ENCODE measurements around the gene TPPP3.

The TPPP3 gene

DNA sequence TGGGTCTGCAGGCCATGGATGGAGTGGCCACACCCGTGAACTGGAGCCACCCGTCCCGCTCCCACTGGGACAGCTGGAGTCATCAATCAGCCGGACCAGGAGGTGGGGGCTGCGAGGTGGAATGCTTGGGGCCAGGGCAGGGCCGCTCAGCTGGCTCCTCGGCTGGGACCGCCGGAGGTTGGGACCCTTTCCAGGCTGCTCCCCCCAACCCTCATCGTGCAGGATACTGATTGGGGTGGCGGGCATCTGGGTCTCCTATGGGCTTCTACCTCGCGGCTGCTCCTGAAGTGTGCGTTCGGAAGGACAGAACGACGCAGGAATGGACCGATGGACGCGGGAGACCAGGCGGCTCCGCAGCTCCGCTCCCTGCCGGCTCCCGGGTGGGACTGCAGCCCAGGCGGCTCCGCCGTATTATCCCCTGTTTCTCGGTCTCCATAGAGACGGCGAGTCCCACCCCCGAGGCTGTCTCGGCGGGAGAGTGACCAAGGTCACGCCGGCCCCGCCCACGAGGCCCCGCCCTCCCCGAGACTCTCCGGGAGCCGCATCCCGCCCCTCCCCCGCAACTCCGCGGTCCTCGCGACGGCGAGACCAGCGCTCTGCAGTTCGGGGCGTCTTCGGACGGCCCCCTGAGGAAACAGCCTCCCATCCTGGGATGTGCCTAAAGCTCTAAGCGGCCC is at the start of gene TPPP3:
TPPP3 (minus strand) TSS at position 388 of the 677 bp plus-strand sequence. CDS start 2,387 bp downstream, outside the sequence.
- H3K4me2 ChIP-seq (ENCODE audit: low read length), result no peak within 1 kb of the TSS
- H3K9ac ChIP-seq (ENCODE audit: low read length), result no peak within 1 kb of the TSS
- H3F3A ChIP-seq (ENCODE audit: insufficient read depth, low read length), result no peaks in the 10 kb centered on the region
- H2AFZ ChIP-seq (ENCODE audit: low read length), result no peak within 1 kb of the TSS
- no peaks in the 10 kb centered on the region for H3K9me2 ChIP-seq (ENCODE audit: low read depth, low read length)
- H3K79me2 ChIP-seq (ENCODE audit: insufficient read depth, low read length), result no peaks in the 10 kb centered on the region
- H4K20me1 ChIP-seq (ENCODE audit: insufficient read depth, low read length), result no peaks in the 10 kb centered on the region
- TF ChIP-seq, protein P1, sequence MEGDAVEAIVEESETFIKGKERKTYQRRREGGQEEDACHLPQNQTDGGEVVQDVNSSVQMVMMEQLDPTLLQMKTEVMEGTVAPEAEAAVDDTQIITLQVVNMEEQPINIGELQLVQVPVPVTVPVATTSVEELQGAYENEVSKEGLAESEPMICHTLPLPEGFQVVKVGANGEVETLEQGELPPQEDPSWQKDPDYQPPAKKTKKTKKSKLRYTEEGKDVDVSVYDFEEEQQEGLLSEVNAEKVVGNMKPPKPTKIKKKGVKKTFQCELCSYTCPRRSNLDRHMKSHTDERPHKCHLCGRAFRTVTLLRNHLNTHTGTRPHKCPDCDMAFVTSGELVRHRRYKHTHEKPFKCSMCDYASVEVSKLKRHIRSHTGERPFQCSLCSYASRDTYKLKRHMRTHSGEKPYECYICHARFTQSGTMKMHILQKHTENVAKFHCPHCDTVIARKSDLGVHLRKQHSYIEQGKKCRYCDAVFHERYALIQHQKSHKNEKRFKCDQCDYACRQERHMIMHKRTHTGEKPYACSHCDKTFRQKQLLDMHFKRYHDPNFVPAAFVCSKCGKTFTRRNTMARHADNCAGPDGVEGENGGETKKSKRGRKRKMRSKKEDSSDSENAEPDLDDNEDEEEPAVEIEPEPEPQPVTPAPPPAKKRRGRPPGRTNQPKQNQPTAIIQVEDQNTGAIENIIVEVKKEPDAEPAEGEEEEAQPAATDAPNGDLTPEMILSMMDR (IDR thresholded peaks at IDR 0.05; ENCODE audit: low read length), result no peak
- no peak for TF ChIP-seq EZH2 (IDR thresholded peaks at IDR 0.05; ENCODE audit: borderline replicate concordance, low read length)
- H3K27me3 ChIP-seq (ENCODE audit: insufficient read depth, low read length), result no peaks in the 10 kb centered on the region
- H3K9me3 ChIP-seq (ENCODE audit: low read length), result no peaks in the 10 kb centered on the region
- H3K4me1 ChIP-seq (ENCODE audit: insufficient read depth, low read length, severe bottlenecking), result no peaks in the 10 kb centered on the region
- no peaks in the 10 kb centered on the region for H3K36me3 ChIP-seq (ENCODE audit: insufficient read depth, low read length)
- no peak within 1 kb of the TSS for H3K4me3 ChIP-seq (ENCODE audit: low read depth, low read length, poor library complexity, severe bottlenecking)
- H3K27ac ChIP-seq (ENCODE audit: low read depth, low read length, poor library complexity, severe bottlenecking), result no peak within 1 kb of the TSS

DNA sequence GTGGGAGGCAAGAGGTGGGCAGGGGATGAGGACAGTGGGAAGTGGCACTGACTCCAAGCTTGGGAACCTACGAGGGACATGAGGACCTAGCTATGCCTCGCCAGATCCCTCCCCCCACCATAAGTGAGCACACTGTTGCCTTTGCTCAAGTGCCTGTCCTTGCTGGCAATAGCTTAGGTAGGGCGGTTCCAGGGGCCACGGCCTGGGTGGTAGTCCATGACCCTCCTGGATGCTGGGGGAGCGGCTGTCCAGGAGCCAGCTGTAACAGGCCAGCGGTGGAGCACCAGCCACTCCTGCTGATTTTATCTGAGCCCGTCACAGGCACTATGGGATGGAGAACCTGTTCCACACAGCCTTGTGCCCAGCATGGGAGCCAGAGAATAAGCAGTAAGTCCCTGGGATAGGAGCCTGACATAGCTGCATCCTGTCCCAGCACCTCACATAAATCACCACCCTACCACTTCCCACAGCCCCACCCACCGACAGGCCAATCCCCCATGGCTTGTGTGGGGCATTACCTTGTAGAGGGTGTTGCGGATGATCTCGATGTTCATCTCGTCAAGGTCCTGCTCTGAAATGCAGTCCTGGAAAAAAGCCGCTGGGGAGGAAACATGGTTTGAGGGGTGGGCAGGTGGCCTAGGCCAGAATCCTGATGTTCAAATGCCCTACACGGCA is 49.4 kb upstream of the TPPP3 start:
- Histone ChIP-seq H3K4me3 (ENCODE audit: low read depth, low read length, poor library complexity, severe bottlenecking) (no peak overlapping the region), H3K79me2 (ENCODE audit: insufficient read depth, low read length) (no peaks in the 10 kb centered on the region), H3F3A (ENCODE audit: insufficient read depth, low read length) (no peaks in the 10 kb centered on the region), H3K36me3 (ENCODE audit: insufficient read depth, low read length) (peaks cover 41% of the 10 kb centered on the region), H3K27ac (ENCODE audit: low read depth, low read length, poor library complexity, severe bottlenecking) (no peak overlapping the region), H3K27me3 (ENCODE audit: insufficient read depth, low read length) (no peaks in the 10 kb centered on the region), H3K9me3 (ENCODE audit: low read length) (no peaks in the 10 kb centered on the region), H2AFZ (ENCODE audit: low read length) (no peak overlapping the region), H3K9ac (ENCODE audit: low read length) (no peak overlapping the region), H3K4me1 (ENCODE audit: insufficient read depth, low read length, severe bottlenecking) (no peaks in the 10 kb centered on the region), H3K4me2 (ENCODE audit: low read length) (no peak overlapping the region), H4K20me1 (ENCODE audit: insufficient read depth, low read length) (no peaks in the 10 kb centered on the region), H3K9me2 (ENCODE audit: low read depth, low read length) (no peaks in the 10 kb centered on the region)
- TF ChIP-seq, protein P1 (IDR thresholded peaks at IDR 0.05; ENCODE audit: low read length), result no peak
- no peak for TF ChIP-seq EZH2 (IDR thresholded peaks at IDR 0.05; ENCODE audit: borderline replicate concordance, low read length)

DNA sequence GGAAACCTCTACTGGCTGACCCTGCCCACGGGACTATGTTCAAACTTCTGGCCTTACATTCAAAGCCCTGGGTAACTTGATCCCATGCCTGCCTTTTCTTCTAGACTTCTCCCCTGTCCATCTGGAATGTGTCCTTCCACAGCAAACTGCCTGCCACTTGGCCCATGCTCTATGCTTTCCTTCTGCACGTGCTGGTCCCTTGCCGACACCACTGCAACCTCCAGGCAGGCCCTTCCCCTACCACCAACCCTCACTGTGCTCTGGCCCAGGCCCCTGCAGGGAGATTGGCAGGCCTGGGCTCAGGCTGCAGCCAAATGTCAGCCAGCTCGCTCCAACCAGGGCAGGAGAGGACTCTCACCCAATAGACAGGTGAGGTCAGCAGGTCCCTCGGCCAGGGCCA is 48.6 kb upstream of the TPPP3 start:
- Histone ChIP-seq H3K36me3 (ENCODE audit: insufficient read depth, low read length) (peaks cover 42% of the 10 kb centered on the region), H3K9me3 (ENCODE audit: low read length) (no peaks in the 10 kb centered on the region), H3K9ac (ENCODE audit: low read length) (no peak overlapping the region), H3K27me3 (ENCODE audit: insufficient read depth, low read length) (no peaks in the 10 kb centered on the region), H2AFZ (ENCODE audit: low read length) (no peak overlapping the region), H3K4me1 (ENCODE audit: insufficient read depth, low read length, severe bottlenecking) (no peaks in the 10 kb centered on the region), H3K4me3 (ENCODE audit: low read depth, low read length, poor library complexity, severe bottlenecking) (no peak overlapping the region), H3K79me2 (ENCODE audit: insufficient read depth, low read length) (no peaks in the 10 kb centered on the region), H4K20me1 (ENCODE audit: insufficient read depth, low read length) (no peaks in the 10 kb centered on the region), H3K27ac (ENCODE audit: low read depth, low read length, poor library complexity, severe bottlenecking) (no peak overlapping the region), H3K9me2 (ENCODE audit: low read depth, low read length) (no peaks in the 10 kb centered on the region), H3K4me2 (ENCODE audit: low read length) (no peak overlapping the region), H3F3A (ENCODE audit: insufficient read depth, low read length) (no peaks in the 10 kb centered on the region)
- TF ChIP-seq, protein P1 (IDR thresholded peaks at IDR 0.05; ENCODE audit: low read length), result no peak
